Nephron progenitor cell (in vitro differentiated cells): Measurements from ENCODE around the gene NUDT16L1.

Experiments used
- DNase-seq: peaks from one replicate; pipeline ENCODE4 v3.0.0; 2021
- H3K27ac Mint-ChIP-seq: 2 replicates; pipeline ENCODE4 v1.8.0; 2021; ENCODE audit warnings: mild to moderate bottlenecking, moderate library complexity, mixed read lengths
- H3K27me3 Mint-ChIP-seq: 2 replicates; pipeline ENCODE4 v1.8.0; 2021; ENCODE audit warnings: mild to moderate bottlenecking, low read depth, mixed read lengths; ENCODE audit not compliant: poor library complexity
- H3K36me3 Mint-ChIP-seq: 2 replicates; pipeline ENCODE4 v1.8.0; 2021; ENCODE audit warnings: low read depth, mixed read lengths
- H3K4me1 Mint-ChIP-seq: 2 replicates; pipeline ENCODE4 v1.8.0; 2021; ENCODE audit warnings: mixed read lengths
- H3K4me3 Mint-ChIP-seq: 2 replicates; pipeline ENCODE4 v1.8.0; 2021; ENCODE audit warnings: mild to moderate bottlenecking, moderate library complexity, mixed read lengths
- H3K9me3 Mint-ChIP-seq: 2 replicates; pipeline ENCODE4 v1.8.0; 2021; ENCODE audit warnings: mild to moderate bottlenecking, moderate library complexity, mixed read lengths
- CTCF ChIP-seq: fragments of 200-600 bp; sonication (generic); IDR thresholded peaks from 2 replicates; pipeline ENCODE4 v1.5.0; 2021; ENCODE audit warnings: antibody characterized with exemption

NUDT16L1 gene

GRCh38 chr16:4689864-4690704 is 3.3 kb upstream of the NUDT16L1 start:
- no peak for DNase-seq

GRCh38 chr16:4690946-4691665 is 2.3 kb upstream of the NUDT16L1 start:
- DNase-seq, result no peak
- Mint-ChIP-seq H3K27ac (peak overlapping the region; percentile 73), H3K27me3 (no peaks in the 10 kb centered on the region), H3K4me1 (peaks cover 31% of the 10 kb centered on the region), H3K36me3 (peaks cover 7% of the 10 kb centered on the region), H3K4me3 (peak overlapping the region; percentile 28), H3K9me3 (no peaks in the 10 kb centered on the region)
- TF ChIP-seq CTCF, result no peak

More at GRCh38 chr16:4689864-4690704, 3.3 kb upstream of the NUDT16L1 start:
- Mint-ChIP-seq H3K27me3 (no peaks in the 10 kb centered on the region), H3K27ac (peak overlapping the region; percentile 72), H3K9me3 (no peaks in the 10 kb centered on the region), H3K4me1 (peaks cover 21% of the 10 kb centered on the region), H3K4me3 (no peak overlapping the region), H3K36me3 (peaks cover 5% of the 10 kb centered on the region)
- no peak for TF ChIP-seq CTCF

- DNase-seq, result no peak
- no peaks in the 10 kb centered on the region for H3K27me3 Mint-ChIP-seq
- H3K4me1 Mint-ChIP-seq, result peaks cover 38% of the 10 kb centered on the region
- H3K4me3 Mint-ChIP-seq, result peak overlapping the region; percentile 28
- peaks cover 7% of the 10 kb centered on the region for H3K36me3 Mint-ChIP-seq
- H3K9me3 Mint-ChIP-seq, result no peaks in the 10 kb centered on the region
- TF ChIP-seq CTCF, result no peak
- peak overlapping the region; percentile 73 for H3K27ac Mint-ChIP-seq
Measured at GRCh38 chr16:4691666-4692412, 1.5 kb upstream of the NUDT16L1 start.

GRCh38 chr16:4692460-4693295 is 684 bp upstream of the NUDT16L1 start:
- Mint-ChIP-seq H3K36me3 (peaks cover 4% of the 10 kb centered on the region), H3K27ac (no peak overlapping the region), H3K4me1 (peaks cover 42% of the 10 kb centered on the region), H3K27me3 (no peaks in the 10 kb centered on the region), H3K4me3 (peak overlapping the region; percentile 80), H3K9me3 (no peaks in the 10 kb centered on the region)
- TF ChIP-seq CTCF, result no peak
- no peak for DNase-seq

- H3K27ac Mint-ChIP-seq, result peak overlapping the region; percentile 97
- no peak for TF ChIP-seq CTCF
- DNase-seq, result peak; percentile 72
- H3K4me1 Mint-ChIP-seq, result peaks cover 43% of the 10 kb centered on the region
- H3K36me3 Mint-ChIP-seq, result peaks cover 5% of the 10 kb centered on the region
- no peaks in the 10 kb centered on the region for H3K9me3 Mint-ChIP-seq
- H3K27me3 Mint-ChIP-seq, result no peaks in the 10 kb centered on the region
- H3K4me3 Mint-ChIP-seq, result peak overlapping the region; percentile 86
Measured at GRCh38 chr16:4693956-4694641, 737 bp downstream of the NUDT16L1 start.
